ENCODE measurements around the gene XRCC5.

DNA sequence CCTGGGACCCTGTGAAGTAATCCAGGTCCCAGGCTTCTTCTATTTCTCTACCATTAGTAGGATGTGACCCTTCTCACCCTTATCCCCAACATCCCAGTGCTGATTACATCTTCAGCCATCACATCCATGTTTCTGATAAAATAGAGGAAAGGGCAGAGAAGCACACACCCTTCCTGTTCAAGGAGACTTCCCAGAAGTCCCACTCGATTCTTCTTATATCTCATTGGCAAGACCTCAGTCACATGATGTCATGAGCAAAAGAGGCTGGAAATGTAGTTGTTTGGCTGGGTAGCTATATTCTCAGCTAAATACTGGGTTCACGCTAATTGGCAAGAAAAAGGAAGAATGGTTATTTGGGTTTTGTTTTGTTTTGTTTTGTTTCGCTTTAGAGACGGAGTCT lies 8.0 kb upstream of the XRCC5 start:
- no peak for TF ChIP-seq POLR2A (IDR thresholded peaks at IDR 0.05)
- TF ChIP-seq, protein P1, sequence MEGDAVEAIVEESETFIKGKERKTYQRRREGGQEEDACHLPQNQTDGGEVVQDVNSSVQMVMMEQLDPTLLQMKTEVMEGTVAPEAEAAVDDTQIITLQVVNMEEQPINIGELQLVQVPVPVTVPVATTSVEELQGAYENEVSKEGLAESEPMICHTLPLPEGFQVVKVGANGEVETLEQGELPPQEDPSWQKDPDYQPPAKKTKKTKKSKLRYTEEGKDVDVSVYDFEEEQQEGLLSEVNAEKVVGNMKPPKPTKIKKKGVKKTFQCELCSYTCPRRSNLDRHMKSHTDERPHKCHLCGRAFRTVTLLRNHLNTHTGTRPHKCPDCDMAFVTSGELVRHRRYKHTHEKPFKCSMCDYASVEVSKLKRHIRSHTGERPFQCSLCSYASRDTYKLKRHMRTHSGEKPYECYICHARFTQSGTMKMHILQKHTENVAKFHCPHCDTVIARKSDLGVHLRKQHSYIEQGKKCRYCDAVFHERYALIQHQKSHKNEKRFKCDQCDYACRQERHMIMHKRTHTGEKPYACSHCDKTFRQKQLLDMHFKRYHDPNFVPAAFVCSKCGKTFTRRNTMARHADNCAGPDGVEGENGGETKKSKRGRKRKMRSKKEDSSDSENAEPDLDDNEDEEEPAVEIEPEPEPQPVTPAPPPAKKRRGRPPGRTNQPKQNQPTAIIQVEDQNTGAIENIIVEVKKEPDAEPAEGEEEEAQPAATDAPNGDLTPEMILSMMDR (IDR thresholded peaks at IDR 0.05) = no peak
- no peak for TF ChIP-seq EP300 (IDR thresholded peaks at IDR 0.05)

Data from tibial nerve (tissue), 4 donors.